ENCODE measurements around the gene STK32B. TPM values are rescaled to one million over a fixed set of nuclear protein-coding genes. Genes with fewer than 3 reads are reported as not detected.

The STK32B gene
- total RNA-seq, 4 donors from 2014 or later, result 3.0 to 33.8 (median 4.3) TPM

GRCh38 chr4:5528031-5528436 is 476.8 kb downstream of the STK32B start:
- H3K27ac ChIP-seq, result no peak overlapping the region
- H3K9me3 ChIP-seq, result no peaks in the 10 kb centered on the region
- intact Hi-C loops (cut with DNase I; ENCODE audit: low total_unique reads), result no loop called here
- no peak for DNase-seq
- no peaks in the 10 kb centered on the region for H3K4me1 ChIP-seq
- H3K27me3 ChIP-seq, result no peaks in the 10 kb centered on the region
- no peak overlapping the region for H3K4me3 ChIP-seq
- no peaks in the 10 kb centered on the region for H3K36me3 ChIP-seq
- TF ChIP-seq POLR2A (IDR thresholded peaks at IDR 0.05) (no peak), CTCF (IDR thresholded peaks at IDR 0.05) (no peak)

- intact Hi-C loops (cut with DNase I; ENCODE audit: low total_unique reads), result no loop called here
- Histone ChIP-seq H3K4me3 (no peak overlapping the region), H3K4me1 (no peaks in the 10 kb centered on the region), H3K36me3 (no peaks in the 10 kb centered on the region), H3K9me3 (no peaks in the 10 kb centered on the region), H3K27ac (no peak overlapping the region), H3K27me3 (no peaks in the 10 kb centered on the region)
- DNase-seq, result no peak
- TF ChIP-seq CTCF (IDR thresholded peaks at IDR 0.05), result no peak
- TF ChIP-seq POLR2A (IDR thresholded peaks at IDR 0.05), result no peak
These were observed 480.8 kb downstream of the STK32B start for GRCh38 chr4:5532100-5532499.

GRCh38 chr4:5539584-5539983 is 488.3 kb downstream of the STK32B start:
- Histone ChIP-seq H3K4me3 (no peak overlapping the region), H3K36me3 (no peaks in the 10 kb centered on the region), H3K27me3 (no peaks in the 10 kb centered on the region), H3K4me1 (no peaks in the 10 kb centered on the region), H3K9me3 (no peaks in the 10 kb centered on the region), H3K27ac (no peak overlapping the region)
- TF ChIP-seq CTCF (IDR thresholded peaks at IDR 0.05) (no peak), POLR2A (IDR thresholded peaks at IDR 0.05) (no peak)
- intact Hi-C loops (cut with DNase I; ENCODE audit: low total_unique reads), result no loop called here
- no peak for DNase-seq

- Histone ChIP-seq H3K27me3 (no peaks in the 10 kb centered on the region), H3K36me3 (no peaks in the 10 kb centered on the region), H3K27ac (no peak overlapping the region), H3K4me1 (no peaks in the 10 kb centered on the region), H3K4me3 (no peak overlapping the region), H3K9me3 (no peaks in the 10 kb centered on the region)
- DNase-seq, result no peak
- intact Hi-C loops (cut with DNase I; ENCODE audit: low total_unique reads), result no loop called here
- no peak for TF ChIP-seq POLR2A (IDR thresholded peaks at IDR 0.05)
- no peak for TF ChIP-seq CTCF (IDR thresholded peaks at IDR 0.05)
These were observed 489.9 kb downstream of the STK32B start for GRCh38 chr4:5541169-5541568.

- Histone ChIP-seq H3K4me1 (no peaks in the 10 kb centered on the region), H3K4me3 (no peak overlapping the region), H3K27me3 (no peaks in the 10 kb centered on the region), H3K9me3 (no peaks in the 10 kb centered on the region), H3K27ac (no peak overlapping the region), H3K36me3 (no peaks in the 10 kb centered on the region)
- intact Hi-C loops (cut with DNase I; ENCODE audit: low total_unique reads), result no loop called here
- no peak for TF ChIP-seq POLR2A (IDR thresholded peaks at IDR 0.05)
- TF ChIP-seq CTCF (IDR thresholded peaks at IDR 0.05), result no peak
- DNase-seq, result no peak
These were observed 492.4 kb downstream of the STK32B start for GRCh38 chr4:5543681-5544080.
